ENCODE results near the gene PPP2R1B.

DNA sequence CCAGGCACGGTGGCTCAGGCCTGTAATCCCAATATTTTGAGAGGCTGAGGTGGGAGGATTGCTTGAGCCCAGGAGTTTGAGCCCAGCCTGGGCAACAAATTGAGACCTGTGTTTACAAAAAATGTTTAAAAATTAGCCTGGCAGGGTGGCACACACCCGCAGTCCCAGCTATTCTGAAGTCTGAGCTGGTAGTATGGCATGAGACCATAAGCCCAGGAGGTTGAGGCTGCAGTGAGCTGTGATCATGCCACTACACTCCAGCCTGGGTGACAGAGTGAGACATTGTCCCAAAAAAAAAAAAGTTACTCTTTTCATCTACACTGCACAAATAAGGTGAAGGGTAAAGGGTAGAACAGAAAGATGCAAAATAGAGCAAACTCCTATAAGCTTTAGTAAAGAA lies 22.3 kb upstream of the PPP2R1B start:
- TF ChIP-seq, protein P1, sequence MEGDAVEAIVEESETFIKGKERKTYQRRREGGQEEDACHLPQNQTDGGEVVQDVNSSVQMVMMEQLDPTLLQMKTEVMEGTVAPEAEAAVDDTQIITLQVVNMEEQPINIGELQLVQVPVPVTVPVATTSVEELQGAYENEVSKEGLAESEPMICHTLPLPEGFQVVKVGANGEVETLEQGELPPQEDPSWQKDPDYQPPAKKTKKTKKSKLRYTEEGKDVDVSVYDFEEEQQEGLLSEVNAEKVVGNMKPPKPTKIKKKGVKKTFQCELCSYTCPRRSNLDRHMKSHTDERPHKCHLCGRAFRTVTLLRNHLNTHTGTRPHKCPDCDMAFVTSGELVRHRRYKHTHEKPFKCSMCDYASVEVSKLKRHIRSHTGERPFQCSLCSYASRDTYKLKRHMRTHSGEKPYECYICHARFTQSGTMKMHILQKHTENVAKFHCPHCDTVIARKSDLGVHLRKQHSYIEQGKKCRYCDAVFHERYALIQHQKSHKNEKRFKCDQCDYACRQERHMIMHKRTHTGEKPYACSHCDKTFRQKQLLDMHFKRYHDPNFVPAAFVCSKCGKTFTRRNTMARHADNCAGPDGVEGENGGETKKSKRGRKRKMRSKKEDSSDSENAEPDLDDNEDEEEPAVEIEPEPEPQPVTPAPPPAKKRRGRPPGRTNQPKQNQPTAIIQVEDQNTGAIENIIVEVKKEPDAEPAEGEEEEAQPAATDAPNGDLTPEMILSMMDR (IDR thresholded peaks at IDR 0.05; ENCODE audit: extremely low read depth in 1 of 2, insufficient read depth in 1 of 2, low read depth in 1 of 2, low read length in 2 of 2), result no peak
- no peak for TF ChIP-seq EZH2 (IDR thresholded peaks at IDR 0.05; ENCODE audit: borderline replicate concordance, low read depth, low read length, severe bottlenecking)
- TF ChIP-seq, protein P2, sequence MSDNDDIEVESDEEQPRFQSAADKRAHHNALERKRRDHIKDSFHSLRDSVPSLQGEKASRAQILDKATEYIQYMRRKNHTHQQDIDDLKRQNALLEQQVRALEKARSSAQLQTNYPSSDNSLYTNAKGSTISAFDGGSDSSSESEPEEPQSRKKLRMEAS (IDR thresholded peaks at IDR 0.05; ENCODE audit: insufficient read depth, insufficient read length), result no peak
- TF ChIP-seq POLR2AphosphoS5 (IDR thresholded peaks at IDR 0.05; ENCODE audit: insufficient read depth, low read depth, low read length), result no peak
- TF ChIP-seq JUN (IDR thresholded peaks at IDR 0.05; ENCODE audit: borderline replicate concordance, insufficient read depth, insufficient read length, low read depth), result no peak
